GM12878 (cell line): ENCODE data around the gene SUN5. TPM values are rescaled to one million over a fixed set of nuclear protein-coding genes. Genes with fewer than 3 reads are reported as not detected.

Source experiments
- ATAC-seq: fragments of 200-7000 bp; cut with Tn5 transposase; 3 replicates; pipeline ENCODE4 v1.9.1; 2020; ENCODE audit warnings: mild to moderate bottlenecking, moderate library complexity
- BruUV-seq: library from RNA; stranded (reverse); fragments of 400-500 nt; replicated peaks from 2 replicates; lab custom pipeline; 2021; lab: Mats Ljungman, UMichigan
- CTCF ChIA-PET: fragments of 300-600 bp; sonication (Branson Sonifier 250); formaldehyde crosslinking; extraction: SDS; loops from one replicate; lab custom pipeline; 2021; ENCODE audit warnings: inconsistent platforms; lab: Yijun Ruan, JAX
- POLR2A ChIA-PET: fragments of 350-600 bp; formaldehyde crosslinking; extraction: SDS; loops from one replicate; lab custom pipeline; 2021; ENCODE audit warnings: inconsistent platforms; lab: Charles Lee
- RAD21 ChIA-PET: fragments of 300-600 bp; sonication (Branson Sonifier 250); formaldehyde crosslinking; loops from one replicate; lab custom pipeline; 2023; ENCODE audit warnings: antibody characterized with exemption; ENCODE audit not compliant: unreplicated experiment; lab: Charles Lee
- SMC1A ChIA-PET: fragments of 300-600 bp; sonication (Branson Sonifier 250); formaldehyde crosslinking; loops from one replicate; lab custom pipeline; 2023; ENCODE audit not compliant: unreplicated experiment, uncharacterized antibody; lab: Charles Lee
- DNase-seq: peaks from one replicate; pipeline ENCODE4 v3.0.0-alpha.2; 2011; ENCODE audit warnings: low read depth, low spot score
- FAIRE-seq: peaks from 3 replicates; lab custom pipeline; 2011; peaks lifted over from hg19 to GRCh38; lab: Jason Lieb, UNC
- H2AFZ ChIP-seq: 2 replicates; pipeline ENCODE4 v1.6.0; 2011; ENCODE audit warnings: low read depth, low read length, control low read depth; ENCODE audit not compliant: control insufficient read depth
- H3K27ac ChIP-seq: 2 replicates; pipeline ENCODE4 v1.5.1; 2011; ENCODE audit warnings: control low read depth; ENCODE audit not compliant: control insufficient read depth, insufficient read depth
- H3K27me3 ChIP-seq, 2 experiments: replicated peaks in 1 of 2; 2 replicates each; pipeline versions ENCODE4 v1.6.0 to v1.6.1; 2011; ENCODE audit warnings: low read length in 1 of 2; ENCODE audit not compliant: control insufficient read depth in 2 of 2, insufficient read depth in 2 of 2
- H3K36me3 ChIP-seq, 2 experiments: 2 replicates each; pipeline ENCODE4 v1.5.1; 2011; ENCODE audit warnings: low read length in 1 of 2; ENCODE audit not compliant: control insufficient read depth in 2 of 2, insufficient read depth in 2 of 2
- H3K4me1 ChIP-seq: 2 replicates; pipeline ENCODE4 v1.6.1; 2011; ENCODE audit warnings: mild to moderate bottlenecking, low read length, moderate library complexity, mixed read lengths; ENCODE audit not compliant: control insufficient read depth, insufficient read depth
- H3K4me2 ChIP-seq: 2 replicates; pipeline ENCODE4 v1.6.0; 2011; ENCODE audit warnings: control low read depth; ENCODE audit not compliant: control insufficient read depth, insufficient read depth
- H3K4me3 ChIP-seq: fragments of 200-600 bp; sonication (generic); 2 replicates; pipeline ENCODE4 v1.5.1; 2016
- H3K79me2 ChIP-seq: 2 replicates; pipeline ENCODE4 v1.6.0; 2011; ENCODE audit warnings: low read length; ENCODE audit not compliant: control insufficient read depth, insufficient read depth
- H3K9ac ChIP-seq: 2 replicates; pipeline ENCODE4 v1.8.0; 2011; ENCODE audit warnings: low read length, control low read depth, mixed read lengths; ENCODE audit not compliant: control insufficient read depth, insufficient read depth
- H3K9me3 ChIP-seq: replicated peaks from 3 replicates; pipeline ENCODE4 v1.5.1; 2011; ENCODE audit warnings: mild to moderate bottlenecking, low read length; ENCODE audit not compliant: control insufficient read depth, insufficient read depth
- H4K20me1 ChIP-seq: 2 replicates; pipeline ENCODE4 v1.6.0; 2011; ENCODE audit not compliant: control insufficient read depth, insufficient read depth
- CEBPB ChIP-seq, 2 experiments: fragments of 150-350 bp in 1 of 2; IDR thresholded peaks; 2 replicates each; pipeline ENCODE4 v1.6.1; 2012 to 2014; ENCODE audit warnings: low read depth in 2 of 2, low read length in 2 of 2, borderline replicate concordance in 1 of 2, inconsistent platforms in 1 of 2
- EZH2 ChIP-seq: IDR thresholded peaks from 2 replicates; pipeline ENCODE4 v1.6.1; 2012; ENCODE audit warnings: low read depth, mild to moderate bottlenecking, control low read depth, inconsistent platforms, low read length, borderline replicate concordance; ENCODE audit not compliant: control insufficient read depth
- HSF1 ChIP-seq: fragments of 150-350 bp; IDR thresholded peaks from 2 replicates; pipeline ENCODE4 v1.6.1; 2014; ENCODE audit warnings: mild to moderate bottlenecking, low read depth, low read length
- JUNB ChIP-seq: IDR thresholded peaks from 2 replicates; pipeline ENCODE4 v1.6.1; 2016; ENCODE audit warnings: antibody characterized with exemption, mild to moderate bottlenecking
- POU2F2 ChIP-seq: IDR thresholded peaks from 3 replicates; pipeline ENCODE4 v1.6.1; 2011; ENCODE audit warnings: low read depth, mild to moderate bottlenecking, low read length, borderline replicate concordance
- SMARCA5 ChIP-seq: fragments of 450-650 bp; IDR thresholded peaks from 2 replicates; pipeline ENCODE4 v1.6.1; 2017; ENCODE audit warnings: mild to moderate bottlenecking
- SUPT20H ChIP-seq: IDR thresholded peaks from 2 replicates; pipeline ENCODE4 v1.6.1; 2011; ENCODE audit warnings: low read depth, mild to moderate bottlenecking, low read length, moderate library complexity, borderline replicate concordance; ENCODE audit not compliant: control insufficient read depth
- USF2 ChIP-seq: IDR thresholded peaks from 2 replicates; pipeline ENCODE4 v1.6.1; 2011; ENCODE audit warnings: low read depth, low read length, improper control_type of control experiment, borderline replicate concordance
- ZBTB40 ChIP-seq: fragments of 450-650 bp; IDR thresholded peaks from 2 replicates; pipeline ENCODE4 v1.6.1; 2016; ENCODE audit warnings: mild to moderate bottlenecking, moderate library complexity, borderline replicate concordance
- ZNF24 ChIP-seq: fragments of 450-650 bp; IDR thresholded peaks from 2 replicates; pipeline ENCODE4 v1.6.1; 2017; ENCODE audit warnings: antibody characterized with exemption, mild to moderate bottlenecking
- WGBS: methylation state at CpG from one replicate; pipeline ENCODE4 v1.1.6; 2016; ENCODE audit warnings: low lambda C conversion rate; ENCODE audit not compliant: insufficient replicate concordance, insufficient coverage; ENCODE audit errors: missing lambda C conversion rate; 5-methylcytosine and 5-hydroxymethylcytosine counted together
- in situ Hi-C: fragments of 300-500 bp; cut with MboI; formaldehyde crosslinking; loops from 9 replicates; pipeline ENCODE4 v1.14.3; 2018; ENCODE audit warnings: mixed read lengths
- intact Hi-C: fragments of 100-400 bp; cut with micrococcal nuclease; formaldehyde crosslinking; loops from one replicate; pipeline ENCODE4 v1.14.2; 2022; ENCODE audit not compliant: unreplicated experiment
- polyA plus RNA-seq, 11 experiments: library from polyadenylated mRNA; depleted of rRNA in 4 of 11; unstranded in 6 of 11; stranded (reverse) in 5 of 11; fragments of >200 nt; fragmentation: Nextera tagmentation in 4 of 11; fragmentation: Illumina TruSeq in 1 of 11; extraction: Ambion mirVana in 4 of 11; extraction: Trizol in 1 of 11; gene quantifications; 1 replicate in 1 of 11; 2 replicates in 10 of 11; pipeline versions ENCODE4 v1.2.1 to v1.2.3, GENCODE V29; 2011 to 2016; ENCODE audit warnings: inconsistent platforms in 2 of 11, missing spikeins in 2 of 11, low read depth in 1 of 11
- total RNA-seq, 4 experiments: library from RNA; depleted of rRNA in 3 of 4; stranded (reverse); fragments of >200 nt in 3 of 4; fragmentation: Illumina TruSeq in 1 of 4; extraction: Trizol in 1 of 4; gene quantifications; 2 replicates each; pipeline versions ENCODE4 v1.2.1 to v1.2.3, GENCODE V29; 2013 to 2021

Gene SUN5
- total and polyA plus RNA-seq, 10 of the 15 experiments (the other 5 are each of a cell fraction or from before 2014, with no cell fraction given): not detected

- H3K4me3 ChIP-seq: no peak overlapping the region
- H2AFZ ChIP-seq: no peak overlapping the region
- H4K20me1 ChIP-seq: no peaks in the 10 kb centered on the region
- H3K27me3 ChIP-seq: no peaks in the 10 kb centered on the region; a peak in 1 of 4 replicates
- no peaks in the 10 kb centered on the region for H3K9me3 ChIP-seq
- no peak overlapping the region for H3K9ac ChIP-seq
- no peaks in the 10 kb centered on the region for H3K36me3 ChIP-seq
- H3K27ac ChIP-seq: no peak overlapping the region
- DNase-seq (no peak), ATAC-seq (no peak)
- in situ Hi-C loops: no loop called here
- H3K4me2 ChIP-seq: no peak overlapping the region
- ChIA-PET POLR2A (no interaction called here), RAD21 (no interaction called here)
- intact Hi-C loops: no loop called here
- no peaks in the 10 kb centered on the region for H3K79me2 ChIP-seq
- WGBS: 40% methylated on average over 3 of the region's 3 CpGs
- TF ChIP-seq EZH2: no peak
- no peak for TF ChIP-seq POU2F2
- TF ChIP-seq ZBTB40: no peak
- no peak for TF ChIP-seq HSF1
- no peak for TF ChIP-seq USF2
- no peak for TF ChIP-seq ZNF24
- no peak for TF ChIP-seq SMARCA5
- TF ChIP-seq SUPT20H: no peak
- TF ChIP-seq JUNB: no peak
- no peak for TF ChIP-seq CEBPB (IDR thresholded peaks at IDR 0.05; ENCODE audit: borderline replicate concordance in 1 of 2, low read depth in 2 of 2, low read length in 2 of 2)
- TF ChIP-seq, all 136 proteins: peak for 0
- FAIRE-seq: no peak
- CTCF ChIA-PET: interaction anchor here (0.6 kb wide), 2 partner anchors 138 to 1914 kb away, joined by 3 to 4 read pairs; no protein-coding TSS in a partner anchor
- SMC1A ChIA-PET: no interaction called here
- no TSS peak for BruUV-seq
- no peaks in the 10 kb centered on the region for H3K4me1 ChIP-seq
Observed at GRCh38 chr20:32990426-32990825, 13.8 kb downstream of the SUN5 start.
